Colonic mucosa (tissue), 4 donors: ENCODE measurements around the gene SBNO1. TPM values are rescaled to one million over a fixed set of nuclear protein-coding genes. Genes with fewer than 3 reads are reported as not detected.

Experiments used
- DNase-seq: peaks from one replicate; pipeline ENCODE4 v3.0.0-alpha.2; 2020
- H3K27ac ChIP-seq: fragments of 200-600 bp; one replicate; pipeline ENCODE4 v1.8.0; 2021
- H3K27me3 ChIP-seq: fragments of 200-600 bp; one replicate; pipeline ENCODE4 v1.8.0; 2021
- H3K36me3 ChIP-seq: fragments of 200-600 bp; one replicate; pipeline ENCODE4 v1.8.0; 2021
- H3K4me1 ChIP-seq: fragments of 200-600 bp; one replicate; pipeline ENCODE4 v1.8.0; 2021; ENCODE audit warnings: mild to moderate bottlenecking
- H3K4me3 ChIP-seq: fragments of 200-600 bp; one replicate; pipeline ENCODE4 v1.8.0; 2021
- H3K9ac ChIP-seq, 2 donors: one replicate each; pipeline ENCODE4 v1.7.0; 2013; ENCODE audit warnings: control low read depth in 2 of 2, low read depth in 2 of 2, low read length in 2 of 2
- H3K9me3 ChIP-seq: fragments of 200-600 bp; one replicate; pipeline ENCODE4 v1.8.0; 2021
- CTCF ChIP-seq: fragments of 200-600 bp; IDR thresholded peaks from one replicate; pipeline ENCODE4 v1.8.0; 2022; ENCODE audit warnings: antibody characterized with exemption, mild to moderate bottlenecking
- intact Hi-C: fragments of 100-400 bp; cut with DNase I; formaldehyde crosslinking; loops from one replicate; pipeline ENCODE4 v1.14.1; 2022
- total RNA-seq, 2 donors: library from RNA; stranded (reverse); fragmentation: NEBNext Ultra II Directional in 1 of 2; extraction: Animal tissue kit (Norgen Biotek cat#: 25700) in 1 of 2; gene quantifications; one replicate each; pipeline ENCODE4 v1.2.1, GENCODE V29; 2021
- donor health status: healthy.
- donor health status: DM: no; HTN: no; CAD: no.
- donor health status: DM: no; HTN: no; CAD: no.

Gene SBNO1
- total RNA-seq, 2 donors from 2014 or later = 36.5 to 37.3 TPM

- Histone ChIP-seq H3K4me1 (peaks cover 3% of the 10 kb centered on the region), H3K27ac (peak overlapping the region; percentile 48)
- no peak for TF ChIP-seq CTCF
Observed at GRCh38 chr12:123271001-123271668, 93.5 kb downstream of the SBNO1 start.

GRCh38 chr12:123270214-123271000 lies 94.2 kb downstream of the SBNO1 start:
- H3K9ac ChIP-seq = peak overlapping the region; percentile 78 to 83
- peak overlapping the region; percentile 79 for H3K4me3 ChIP-seq
- H3K9me3 ChIP-seq = no peaks in the 10 kb centered on the region
- H3K27me3 ChIP-seq = no peaks in the 10 kb centered on the region
- peaks cover 3% of the 10 kb centered on the region for H3K4me1 ChIP-seq
- intact Hi-C loops = no loop called here
- peak overlapping the region; percentile 48 for H3K27ac ChIP-seq
- peak; percentile 45 for DNase-seq
- no peak for TF ChIP-seq CTCF
- no peaks in the 10 kb centered on the region for H3K36me3 ChIP-seq

More at GRCh38 chr12:123271001-123271668, 93.5 kb downstream of the SBNO1 start:
- peak; percentile 73 for DNase-seq
- H3K27me3 ChIP-seq = no peaks in the 10 kb centered on the region
- H3K9me3 ChIP-seq = no peaks in the 10 kb centered on the region
- H3K9ac ChIP-seq = peak overlapping the region; percentile 78 to 83
- H3K4me3 ChIP-seq = peak overlapping the region; percentile 79
- intact Hi-C loops = no loop called here
- H3K36me3 ChIP-seq = no peaks in the 10 kb centered on the region

GRCh38 chr12:123269896-123270213 lies 94.8 kb downstream of the SBNO1 start:
- H3K27ac ChIP-seq = peak overlapping the region; percentile 48
- H3K4me1 ChIP-seq = peaks cover 3% of the 10 kb centered on the region
- H3K4me3 ChIP-seq = peak overlapping the region; percentile 79
- DNase-seq = peak; percentile 27
- H3K9me3 ChIP-seq = no peaks in the 10 kb centered on the region
- intact Hi-C loops = loop anchor here (5.0 kb wide), 1 partner anchor 312 kb away; the partner anchor contains the start of gene TMED2
- H3K27me3 ChIP-seq = no peaks in the 10 kb centered on the region
- TF ChIP-seq CTCF = no peak
- no peaks in the 10 kb centered on the region for H3K36me3 ChIP-seq
- H3K9ac ChIP-seq = peak overlapping the region; percentile 78 to 83

GRCh38 chr12:123269395-123269892 lies 95.2 kb downstream of the SBNO1 start:
- Histone ChIP-seq H3K36me3 (no peaks in the 10 kb centered on the region), H3K9ac (peak overlapping the region in 1 of 2 donors; percentile 78), H3K4me1 (peaks cover 3% of the 10 kb centered on the region), H3K27me3 (no peaks in the 10 kb centered on the region), H3K9me3 (no peaks in the 10 kb centered on the region), H3K4me3 (peak overlapping the region; percentile 79), H3K27ac (peak overlapping the region; percentile 48)
- DNase-seq = peak; percentile 65
- intact Hi-C loops = loop anchor here (5.0 kb wide), 1 partner anchor 313 kb away; the partner anchor contains the start of gene TMED2
- TF ChIP-seq CTCF = no peak

GRCh38 chr12:123268850-123269249 lies 95.8 kb downstream of the SBNO1 start:
- Histone ChIP-seq H3K9ac (peak overlapping the region; percentile 9 to 24), H3K36me3 (no peaks in the 10 kb centered on the region), H3K4me1 (peaks cover 3% of the 10 kb centered on the region), H3K4me3 (no peak overlapping the region), H3K9me3 (no peaks in the 10 kb centered on the region), H3K27ac (peak overlapping the region; percentile 48), H3K27me3 (no peaks in the 10 kb centered on the region)
- intact Hi-C loops = loop anchor here (5.0 kb wide), 1 partner anchor 313 kb away; the partner anchor contains the start of gene TMED2
- no peak for TF ChIP-seq CTCF
- no peak for DNase-seq
